GM18868 (cell line): ENCODE data around the gene CD96.
"Not testable (repeated sequence)": the region's sequence is repeated elsewhere in the genome, so short reads cannot be mapped to it uniquely, and the experiment has no call there.

ENCODE experiments used
- ATAC-seq: cut with Tn5 transposase; IDR thresholded peaks from one replicate; pipeline ENCODE4 v1.9.1; 2021; ENCODE audit warnings: mild to moderate bottlenecking, moderate library complexity; ENCODE audit not compliant: unreplicated experiment

The CD96 gene

GRCh38 chr3:111669926-111670630, 128.1 kb downstream of the CD96 start:
- ATAC-seq: no peak

- not testable (repeated sequence) for ATAC-seq
Measured at GRCh38 chr3:111672461-111672860, 130.5 kb downstream of the CD96 start.

GRCh38 chr3:111675846-111676210, 133.8 kb downstream of the CD96 start:
- no peak for ATAC-seq

- ATAC-seq: no peak
Measured at GRCh38 chr3:111676211-111677006, 134.4 kb downstream of the CD96 start.

- ATAC-seq: no peak
Measured at GRCh38 chr3:111677007-111677392, 135.0 kb downstream of the CD96 start.

- peak; percentile 39 for ATAC-seq
Measured at GRCh38 chr3:111681661-111682426, 139.8 kb downstream of the CD96 start.

GRCh38 chr3:111684640-111685039, 142.6 kb downstream of the CD96 start:
- no peak for ATAC-seq

- no peak for ATAC-seq
Measured at GRCh38 chr3:111688190-111688800, 146.3 kb downstream of the CD96 start.

GRCh38 chr3:111690242-111690641, 148.2 kb downstream of the CD96 start:
- peak; percentile 93 for ATAC-seq

- no peak for ATAC-seq
Measured at GRCh38 chr3:111691293-111691909, 149.4 kb downstream of the CD96 start.

- ATAC-seq: peak; percentile 38
Measured at GRCh38 chr3:111692593-111693552, 150.9 kb downstream of the CD96 start.

GRCh38 chr3:111694471-111694870, 152.5 kb downstream of the CD96 start:
- no peak for ATAC-seq

GRCh38 chr3:111695636-111696117, 153.7 kb downstream of the CD96 start:
- no peak for ATAC-seq

GRCh38 chr3:111700054-111700453, 158.1 kb downstream of the CD96 start:
- ATAC-seq: peak; percentile 55

- no peak for ATAC-seq
Measured at GRCh38 chr3:111701292-111701906, 159.4 kb downstream of the CD96 start.
